H9 (cell line): ENCODE measurements around the gene ARHGAP15. TPM values are rescaled to one million over a fixed set of nuclear protein-coding genes. Genes with fewer than 3 reads are reported as not detected.

ENCODE experiments used
- DNase-seq: peaks from one replicate; pipeline ENCODE4 v3.0.0-alpha.2; 2017
- H2AFZ ChIP-seq: one replicate; pipeline ENCODE4 v1.6.1; 2013; ENCODE audit warnings: mild to moderate bottlenecking, low read length, control low read depth, moderate library complexity
- H2AK5ac ChIP-seq: 2 replicates; pipeline ENCODE4 v1.6.1; 2013; ENCODE audit warnings: low read length, control low read depth, mixed read lengths; ENCODE audit not compliant: insufficient read length
- H2BK120ac ChIP-seq: one replicate; pipeline ENCODE4 v1.6.1; 2013; ENCODE audit warnings: low read depth, mild to moderate bottlenecking, low read length, control low read depth, inconsistent platforms; ENCODE audit not compliant: poor library complexity, severe bottlenecking
- H2BK12ac ChIP-seq: 2 replicates; pipeline ENCODE4 v1.6.1; 2013; ENCODE audit warnings: low read length, control low read depth, mixed read lengths, low read depth; ENCODE audit not compliant: insufficient read length
- H2BK15ac ChIP-seq: 2 replicates; pipeline ENCODE4 v1.6.1; 2013; ENCODE audit warnings: low read depth, low read length, control low read depth
- H2BK20ac ChIP-seq: one replicate; pipeline ENCODE4 v1.6.1; 2013; ENCODE audit warnings: low read depth, mild to moderate bottlenecking, low read length, control low read depth, inconsistent platforms; ENCODE audit not compliant: poor library complexity, severe bottlenecking
- H2BK5ac ChIP-seq: 2 replicates; pipeline ENCODE4 v1.6.1; 2013; ENCODE audit warnings: low read length, control low read depth, mixed read lengths; ENCODE audit not compliant: insufficient read length
- H3K14ac ChIP-seq: 2 replicates; pipeline ENCODE4 v1.6.1; 2013; ENCODE audit warnings: low read length, control low read depth; ENCODE audit not compliant: insufficient read depth
- H3K18ac ChIP-seq: 2 replicates; pipeline ENCODE4 v1.6.1; 2013; ENCODE audit warnings: low read depth, mild to moderate bottlenecking, mixed read lengths, low read length, control low read depth; ENCODE audit not compliant: insufficient read length
- H3K23ac ChIP-seq: 2 replicates; pipeline ENCODE4 v1.6.1; 2013; ENCODE audit warnings: low read length, control low read depth, mixed read lengths, low read depth; ENCODE audit not compliant: insufficient read length
- H3K23me2 ChIP-seq: 2 replicates; pipeline ENCODE4 v1.6.1; 2013; ENCODE audit warnings: low read depth, mild to moderate bottlenecking, mixed read lengths, low read length, control low read depth; ENCODE audit not compliant: insufficient read length, poor library complexity, severe bottlenecking
- H3K27ac ChIP-seq: 2 replicates; pipeline ENCODE4 v1.5.1; 2013; ENCODE audit warnings: low read length, control low read depth, mixed read lengths, low read depth; ENCODE audit not compliant: insufficient read length
- H3K27me3 ChIP-seq: 2 replicates; pipeline ENCODE4 v1.6.1; 2013; ENCODE audit warnings: low read length, control low read depth, inconsistent platforms; ENCODE audit not compliant: insufficient read depth
- H3K4ac ChIP-seq: 2 replicates; pipeline ENCODE4 v1.6.1; 2013; ENCODE audit warnings: low read depth, mild to moderate bottlenecking, control low read depth, inconsistent platforms, low read length, moderate library complexity
- H3K4me1 ChIP-seq: 2 replicates; pipeline ENCODE4 v1.6.1; 2013; ENCODE audit warnings: low read length, control low read depth, inconsistent platforms; ENCODE audit not compliant: insufficient read depth
- H3K4me2 ChIP-seq: 2 replicates; pipeline ENCODE4 v1.6.1; 2013; ENCODE audit warnings: low read length, control low read depth, mixed read lengths; ENCODE audit not compliant: insufficient read length, insufficient read depth
- H3K56ac ChIP-seq: 2 replicates; pipeline ENCODE4 v1.6.1; 2013; ENCODE audit warnings: low read depth, mild to moderate bottlenecking, mixed read lengths, low read length, control low read depth; ENCODE audit not compliant: insufficient read length
- H3K79me1 ChIP-seq: 2 replicates; pipeline ENCODE4 v1.6.1; 2013; ENCODE audit warnings: low read depth, mild to moderate bottlenecking, moderate library complexity, low read length, control low read depth, inconsistent platforms; ENCODE audit not compliant: insufficient read depth, poor library complexity, severe bottlenecking
- H3K79me2 ChIP-seq: 2 replicates; pipeline ENCODE4 v1.6.1; 2013; ENCODE audit warnings: low read length, control low read depth, inconsistent platforms; ENCODE audit not compliant: insufficient read depth
- H3K9ac ChIP-seq: 2 replicates; pipeline ENCODE4 v1.6.1; 2013; ENCODE audit warnings: low read length, control low read depth, mixed read lengths; ENCODE audit not compliant: insufficient read length; ENCODE audit errors: extremely low read depth
- H3K9me3 ChIP-seq: one replicate; pipeline ENCODE4 v1.6.1; 2013; ENCODE audit warnings: low read depth, low read length, inconsistent platforms; ENCODE audit not compliant: control insufficient read depth
- H3T11ph ChIP-seq: one replicate; pipeline ENCODE4 v1.6.1; 2013; ENCODE audit warnings: mild to moderate bottlenecking, low read length, control low read depth, inconsistent platforms
- H4K20me1 ChIP-seq: one replicate; pipeline ENCODE4 v1.6.1; 2013; ENCODE audit not compliant: control insufficient read depth, insufficient read length, insufficient read depth
- H4K5ac ChIP-seq: 2 replicates; pipeline ENCODE4 v1.6.1; 2013; ENCODE audit warnings: low read depth, mild to moderate bottlenecking, mixed read lengths, low read length, control low read depth; ENCODE audit not compliant: insufficient read length
- H4K8ac ChIP-seq: replicated peaks from 2 replicates; pipeline ENCODE4 v1.6.1; 2013; ENCODE audit warnings: low read length, control low read depth, mixed read lengths, low read depth; ENCODE audit not compliant: insufficient read length
- H4K91ac ChIP-seq: 2 replicates; pipeline ENCODE4 v1.6.1; 2013; ENCODE audit warnings: low read depth, mild to moderate bottlenecking, moderate library complexity, mixed read lengths, low read length, control low read depth; ENCODE audit not compliant: insufficient read length
- H3K27ac Mint-ChIP-seq, 3 experiments: 2 replicates in 2 of 3; 3 replicates in 1 of 3; pipeline ENCODE4 v1.8.0; 2020 to 2021; ENCODE audit warnings: mixed read lengths in 3 of 3, mild to moderate bottlenecking in 1 of 3, moderate library complexity in 1 of 3
- H3K27me3 Mint-ChIP-seq: 2 replicates; pipeline ENCODE4 v1.8.0; 2021; ENCODE audit warnings: low read depth, mild to moderate bottlenecking, moderate library complexity, mixed read lengths
- H3K36me3 Mint-ChIP-seq, 3 experiments: 2 replicates in 2 of 3; 3 replicates in 1 of 3; pipeline ENCODE4 v1.8.0; 2020 to 2021; ENCODE audit warnings: low read depth in 3 of 3, mixed read lengths in 3 of 3; ENCODE audit not compliant: insufficient read depth in 1 of 3
- H3K4me1 Mint-ChIP-seq, 2 experiments: 2 replicates each; pipeline ENCODE4 v1.8.0; 2020; ENCODE audit warnings: mixed read lengths in 2 of 2
- H3K4me3 Mint-ChIP-seq, 2 experiments: 2 replicates in 1 of 2; 3 replicates in 1 of 2; pipeline ENCODE4 v1.8.0; 2020 to 2021; ENCODE audit warnings: mild to moderate bottlenecking in 2 of 2, mixed read lengths in 2 of 2, moderate library complexity in 1 of 2
- H3K9me3 Mint-ChIP-seq, 2 experiments: 2 replicates in 1 of 2; 3 replicates in 1 of 2; pipeline ENCODE4 v1.8.0; 2020; ENCODE audit warnings: mild to moderate bottlenecking in 2 of 2, mixed read lengths in 2 of 2, moderate library complexity in 1 of 2
- CTCF ChIP-seq: fragments of 200-600 bp; sonication (generic); conservative IDR thresholded peaks from 3 replicates; pipeline ENCODE4 v1.8.0; 2021; ENCODE audit warnings: antibody characterized with exemption, mild to moderate bottlenecking
- WGBS: extraction: QIAGEN DNeasy Blood & Tissue Kit; methylation state at CpG from one replicate; pipeline ENCODE4 v1.1.7; 2013; ENCODE audit warnings: missing lambda C conversion rate, low lambda C conversion rate, mixed read lengths; ENCODE audit not compliant: insufficient read length; ENCODE audit errors: extremely low coverage; 5-methylcytosine and 5-hydroxymethylcytosine counted together
- total RNA-seq: library from RNA; stranded (reverse); gene quantifications from 2 replicates; pipeline ENCODE4 v1.2.1, GENCODE V29; 2021

The ARHGAP15 gene
- total RNA-seq, 1 experiment from 2014 or later, result not detected

- Histone ChIP-seq H3K56ac (no peak overlapping the region), H3K9ac (no peak overlapping the region), H2AFZ (no peak overlapping the region), H4K5ac (no peak overlapping the region), H3K18ac (no peak overlapping the region), H3K4me1 (no peaks in the 10 kb centered on the region; the same call in 1 of the 2 replicates), H3K27ac (no peak overlapping the region), H3K27me3 (no peaks in the 10 kb centered on the region), H3K4me2 (no peak overlapping the region), H3K4ac (no peak overlapping the region), H3T11ph (no peak overlapping the region), H2AK5ac (no peak overlapping the region), H3K23ac (no peak overlapping the region), H4K91ac (no peak overlapping the region), H4K20me1 (no peaks in the 10 kb centered on the region), H3K9me3 (no peaks in the 10 kb centered on the region), H2BK12ac (no peak overlapping the region), H3K79me1 (no peaks in the 10 kb centered on the region), H3K79me2 (no peaks in the 10 kb centered on the region), H4K8ac (no peak overlapping the region), H2BK20ac (no peak overlapping the region), H3K23me2 (no peaks in the 10 kb centered on the region), H2BK120ac (no peak overlapping the region), H2BK5ac (no peak overlapping the region), H2BK15ac (no peak overlapping the region), H3K14ac (no peak overlapping the region)
- Mint-ChIP-seq H3K4me1 (peaks cover 7 to 10% of the 10 kb centered on the region in 2 experiments), H3K9me3 (no peaks in the 10 kb centered on the region), H3K27ac (no peak overlapping the region; a peak in 1 of 7 replicates), H3K36me3 (no peaks in the 10 kb centered on the region), H3K27me3 (no peaks in the 10 kb centered on the region), H3K4me3 (no peak overlapping the region)
- DNase-seq, result no peak
- no CpG with 5 or more reads among the region's 1 CpG for WGBS
- TF ChIP-seq CTCF, result no peak
Measured at GRCh38 chr2:143294068-143294467, 164.8 kb downstream of the ARHGAP15 start.
